Psoas muscle (tissue), 8 donors: ENCODE measurements around the gene EXOC7. TPM values are rescaled to one million over a fixed set of nuclear protein-coding genes. Genes with fewer than 3 reads are reported as not detected.

Experiments used
- ATAC-seq, 4 donors: fragments of 200-7000 bp; cut with Tn5 transposase; one replicate each; pipeline ENCODE4 v1.9.1; 2020; ENCODE audit warnings: moderate library complexity in 3 of 4, mild to moderate bottlenecking in 2 of 4
- DNase-seq, 2 donors: peaks; one replicate each; pipeline ENCODE4 v3.0.0-alpha.2; 2020
- H3K27ac ChIP-seq: fragments of 200-600 bp; one replicate; pipeline ENCODE4 v1.8.0; 2022
- H3K27me3 ChIP-seq, 3 donors: fragments of 200-600 bp in 1 of 3; one replicate each; pipeline versions ENCODE4 v1.6.1 to v1.8.0; 2013 to 2022; ENCODE audit warnings: low read length in 2 of 3, mild to moderate bottlenecking in 2 of 3, moderate library complexity in 1 of 3; ENCODE audit not compliant: insufficient read depth in 3 of 3
- H3K36me3 ChIP-seq, 2 donors: fragments of 200-600 bp in 1 of 2; one replicate each; pipeline versions ENCODE4 v1.6.1 to v1.8.0; 2013 to 2022; ENCODE audit warnings: low read depth in 1 of 2, mild to moderate bottlenecking in 1 of 2, moderate library complexity in 1 of 2; ENCODE audit not compliant: insufficient read depth in 1 of 2
- H3K4me1 ChIP-seq: fragments of 200-600 bp; one replicate; pipeline ENCODE4 v1.8.0; 2022
- H3K4me3 ChIP-seq: fragments of 200-600 bp; one replicate; pipeline ENCODE4 v1.8.0; 2022; ENCODE audit warnings: mild to moderate bottlenecking
- H3K9me3 ChIP-seq: fragments of 200-600 bp; one replicate; pipeline ENCODE4 v1.8.0; 2022
- CTCF ChIP-seq: fragments of 200-600 bp; IDR thresholded peaks from one replicate; pipeline ENCODE4 v1.8.0; 2022; ENCODE audit warnings: antibody characterized with exemption
- WGBS, 3 donors: extraction: QIAGEN DNeasy Blood & Tissue Kit; methylation state at CpG; one replicate each; pipeline versions ENCODE4 v1.1.6 to v1.1.7; 2013; 5-methylcytosine and 5-hydroxymethylcytosine counted together
- intact Hi-C, 2 donors: fragments of 100-400 bp; cut with DNase I; formaldehyde crosslinking; loops; one replicate each; pipeline versions ENCODE4 v1.11.0 to v1.14.2; 2022
- polyA plus RNA-seq, 3 donors: library from polyadenylated mRNA; stranded (reverse); fragments of 200-250 nt; gene quantifications; one replicate each; pipeline ENCODE4 v1.2.3, GENCODE V29; 2013
- total RNA-seq, 4 donors: library from RNA; stranded (reverse); fragmentation: NEBNext Ultra II Directional in 2 of 4; extraction: Animal tissue kit (Norgen Biotek cat#: 25700) in 2 of 4; gene quantifications; one replicate each; pipeline versions ENCODE4 v1.2.1 to v1.2.4, GENCODE V29; 2021 to 2023
- donor health status: healthy with polysubstance abuse.
- donor health status: DM: no; HTN: no; CAD: no; lungs with moderate emphysema.
- donor health status: Bipolar disorder and iron deficiency.
- donor health status: healthy.
- donor health status: DM: yes; HTN: yes; CAD: no.
- donor health status: DM: no; HTN: no; CAD: no.
- donor health status: DM: no; HTN: no; CAD: no.
- donor health status: DM: yes; HTN: yes; CAD: no.

The EXOC7 gene
- total and polyA plus RNA-seq, 7 donors, result 26.3 to 61.0 (median 56.0) TPM

GRCh38 chr17:76150712-76151622 lies 47.4 kb upstream of the EXOC7 start:
- DNase-seq (no peak), ATAC-seq (peak in 1 of 4 donors; percentile 36)
- Histone ChIP-seq H3K4me3 (no peak overlapping the region), H3K27me3 (no peaks in the 10 kb centered on the region), H3K27ac (no peak overlapping the region), H3K9me3 (no peaks in the 10 kb centered on the region), H3K4me1 (peaks cover 3% of the 10 kb centered on the region), H3K36me3 (peaks cover 0 to 56% of the 10 kb centered on the region in 2 donors)
- intact Hi-C loops, result no loop called here
- no peak for TF ChIP-seq CTCF
- 76 to 85% (median 76%) methylated on average over 23 of the region's 23 CpGs for WGBS, 3 donors

GRCh38 chr17:76149214-76149613 lies 45.6 kb upstream of the EXOC7 start:
- no peaks in the 10 kb centered on the region for H3K9me3 ChIP-seq
- no peaks in the 10 kb centered on the region for H3K27me3 ChIP-seq
- WGBS, 3 donors, result 88 to 91% (median 90%) methylated on average over 10 of the region's 10 CpGs
- no peak for TF ChIP-seq CTCF
- H3K4me1 ChIP-seq, result no peaks in the 10 kb centered on the region
- peaks cover 0 to 56% of the 10 kb centered on the region in 2 donors for H3K36me3 ChIP-seq
- no peak for DNase-seq
- intact Hi-C loops, result no loop called here
- ATAC-seq, result no peak
- H3K27ac ChIP-seq, result no peak overlapping the region
- no peak overlapping the region for H3K4me3 ChIP-seq

- H3K9me3 ChIP-seq, result no peaks in the 10 kb centered on the region
- peaks cover 0 to 44% of the 10 kb centered on the region in 2 donors for H3K36me3 ChIP-seq
- 89 to 100% (median 96%) methylated on average over 1 of the region's 1 CpG for WGBS, 3 donors
- H3K4me1 ChIP-seq, result no peaks in the 10 kb centered on the region
- H3K27me3 ChIP-seq, result no peaks in the 10 kb centered on the region
- ATAC-seq, result no peak
- no peak for DNase-seq
- H3K4me3 ChIP-seq, result no peak overlapping the region
- H3K27ac ChIP-seq, result no peak overlapping the region
- intact Hi-C loops, result no loop called here
- TF ChIP-seq CTCF, result no peak
Observed at GRCh38 chr17:76148015-76148326, 44.4 kb upstream of the EXOC7 start.

GRCh38 chr17:76147211-76148014 lies 43.8 kb upstream of the EXOC7 start:
- Histone ChIP-seq H3K27ac (no peak overlapping the region), H3K4me3 (no peak overlapping the region), H3K9me3 (no peaks in the 10 kb centered on the region), H3K36me3 (peaks cover 0 to 39% of the 10 kb centered on the region in 2 donors), H3K4me1 (no peaks in the 10 kb centered on the region), H3K27me3 (no peaks in the 10 kb centered on the region)
- DNase-seq (no peak), ATAC-seq (no peak)
- 83 to 91% (median 86%) methylated on average over 13 of the region's 13 CpGs for WGBS, 3 donors
- peak; percentile 45 for TF ChIP-seq CTCF
- intact Hi-C loops, result no loop called here
